GM20431 (cell line): ENCODE measurements around the gene NFE2L1.
"Not testable (repeated sequence)": the region's sequence is repeated elsewhere in the genome, so short reads cannot be mapped to it uniquely, and the experiment has no call there.

Experiments
- in situ Hi-C: fragments of 300-500 bp; cut with MseI, MboI; formaldehyde crosslinking; loops from one replicate; pipeline ENCODE4 v1.15.0; 2020; ENCODE audit warnings: low sequenced_read_pairs; ENCODE audit not compliant: unreplicated experiment

Gene NFE2L1

DNA sequence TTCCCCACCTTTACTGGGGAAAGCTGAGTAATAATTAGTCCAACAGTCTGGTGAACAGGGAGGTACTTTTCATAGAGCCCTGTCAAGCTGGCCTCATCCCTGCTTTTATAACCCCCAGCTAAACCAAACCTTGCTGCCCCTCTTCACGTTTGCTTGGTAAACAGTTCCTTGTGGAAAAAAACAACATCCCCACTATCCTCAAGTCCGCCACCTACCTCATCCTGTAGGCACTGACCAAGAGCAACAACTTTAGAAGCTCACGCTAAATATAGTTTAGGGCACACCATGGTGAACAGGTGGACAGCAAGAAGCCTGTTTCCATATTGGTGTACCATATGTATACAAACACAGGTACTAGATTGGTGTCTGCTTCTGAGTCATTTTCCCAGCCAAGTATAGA, 16.5 kb downstream of the NFE2L1 start:
- in situ Hi-C loops, result no loop called here

DNA sequence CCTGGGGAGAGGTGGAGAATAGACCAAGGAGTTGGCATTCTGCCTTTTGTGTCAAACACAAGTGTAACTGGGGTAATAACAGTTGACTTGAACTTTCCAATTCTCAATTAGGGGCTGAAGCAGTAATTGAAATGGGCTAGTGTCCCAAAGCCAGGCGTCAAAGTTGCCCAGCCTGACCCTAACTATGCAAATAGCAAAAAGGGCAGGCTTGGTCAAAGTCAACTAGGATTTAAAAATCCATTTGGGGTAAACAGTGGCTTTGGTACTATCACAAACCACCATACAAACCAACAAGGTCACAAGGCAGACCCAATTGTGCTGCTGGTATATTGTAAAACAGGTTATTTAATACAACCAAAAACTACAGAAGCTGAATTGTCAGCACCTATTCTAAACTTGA, 18.0 kb downstream of the NFE2L1 start:
- in situ Hi-C loops, result no loop called here

DNA sequence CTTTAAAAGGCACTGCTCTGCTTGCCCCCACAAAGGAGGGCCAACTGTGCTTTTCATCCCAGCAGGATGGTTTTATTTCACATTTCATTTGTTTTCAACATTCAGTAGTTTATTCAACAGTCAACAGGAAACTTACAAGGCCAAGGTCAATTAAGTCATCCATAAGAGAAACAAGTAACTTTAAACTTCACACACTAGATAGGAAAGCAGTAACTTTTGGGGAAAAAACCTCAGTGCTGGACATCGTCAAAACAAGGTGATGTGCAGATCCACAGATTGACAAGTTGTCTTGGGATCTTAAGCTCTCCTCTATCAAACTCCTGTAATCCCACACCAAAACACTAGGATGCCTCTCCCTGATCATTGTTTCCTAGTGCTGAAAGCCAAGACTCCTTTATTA, 18.5 kb downstream of the NFE2L1 start:
- in situ Hi-C loops, result no loop called here

DNA sequence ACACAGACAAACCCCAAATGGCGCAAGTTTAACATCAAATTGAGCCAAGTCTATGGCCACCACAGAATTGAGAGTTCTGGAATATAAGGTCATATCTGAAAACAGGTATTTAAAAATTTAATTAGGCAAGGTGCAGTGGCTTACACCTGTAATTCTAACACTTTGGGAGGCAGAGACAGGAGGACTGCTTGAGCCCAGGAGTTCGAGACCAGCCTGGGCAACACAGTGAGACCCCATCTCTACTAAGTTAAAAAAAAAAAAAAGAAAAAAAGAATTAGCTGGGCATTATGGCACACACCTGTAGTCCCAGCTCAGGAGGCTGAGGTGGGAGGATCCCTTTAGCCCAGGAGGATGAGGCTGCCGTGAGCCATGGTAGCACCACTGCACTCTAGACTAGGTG, 19.1 kb downstream of the NFE2L1 start:
- in situ Hi-C loops, result no loop called here

DNA sequence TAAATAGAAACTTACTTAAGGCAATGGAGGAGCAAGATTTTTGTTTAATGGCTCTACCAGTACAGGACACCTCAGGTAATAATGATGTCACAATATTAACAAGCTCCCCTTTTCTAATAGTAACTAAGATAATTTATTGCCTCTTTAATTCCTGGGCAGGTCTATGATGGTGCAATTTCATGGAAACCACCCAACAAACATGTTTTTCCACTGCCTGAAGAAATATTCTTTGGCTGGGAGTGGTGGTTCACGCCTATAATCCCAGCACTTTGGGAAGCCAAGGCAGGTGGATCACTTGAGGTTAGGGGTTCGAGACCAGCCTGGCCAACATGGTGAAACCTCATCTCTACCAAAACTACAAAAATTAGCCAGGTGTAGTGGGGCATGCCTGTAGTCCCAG, 19.6 kb downstream of the NFE2L1 start:
- in situ Hi-C loops, result not testable (repeated sequence)

DNA sequence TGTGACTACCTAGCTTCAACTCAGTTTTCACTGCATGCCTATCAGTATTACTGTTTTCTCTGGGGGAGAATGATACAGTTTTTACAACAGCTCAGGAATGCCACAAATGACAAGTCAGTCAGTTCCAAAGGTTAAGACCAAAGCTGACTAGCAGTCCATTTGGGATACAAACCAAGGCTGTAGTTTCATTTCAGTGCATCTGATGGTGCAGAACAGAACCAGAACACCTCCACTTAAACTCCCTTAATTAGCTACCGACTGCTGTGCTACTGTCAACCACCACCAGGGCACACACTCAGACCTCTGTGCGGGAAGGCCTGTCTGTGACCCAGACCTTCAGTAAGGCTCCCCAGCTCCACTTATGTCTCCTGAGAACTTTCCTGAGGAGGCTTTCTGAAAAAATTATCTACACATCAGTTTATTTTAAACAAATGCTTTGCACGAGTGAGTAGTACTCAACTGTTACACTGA, 20.4 kb downstream of the NFE2L1 start:
- in situ Hi-C loops, result no loop called here

DNA sequence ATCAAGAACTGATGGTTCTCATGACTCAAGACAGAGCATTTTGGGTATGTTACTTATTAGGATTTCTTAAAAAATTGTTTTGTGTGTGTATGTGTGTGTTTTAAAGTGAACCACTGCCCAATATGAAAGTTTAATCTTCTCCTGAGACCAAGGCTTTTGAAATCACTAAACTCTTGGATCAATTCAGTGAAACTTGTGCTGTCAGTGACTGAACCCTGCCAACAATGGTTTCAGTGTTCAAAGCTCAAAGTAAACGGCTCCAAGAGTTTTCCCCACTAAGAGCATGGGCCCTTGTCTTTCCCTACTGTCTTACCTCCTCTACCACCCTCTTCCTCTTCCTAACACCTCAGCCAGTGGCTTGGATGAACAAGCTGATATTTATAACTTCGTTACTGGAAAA, 22.0 kb downstream of the NFE2L1 start:
- in situ Hi-C loops, result loop anchor here (10.0 kb wide), 1 partner anchor 45 kb away; no protein-coding TSS in a partner anchor

DNA sequence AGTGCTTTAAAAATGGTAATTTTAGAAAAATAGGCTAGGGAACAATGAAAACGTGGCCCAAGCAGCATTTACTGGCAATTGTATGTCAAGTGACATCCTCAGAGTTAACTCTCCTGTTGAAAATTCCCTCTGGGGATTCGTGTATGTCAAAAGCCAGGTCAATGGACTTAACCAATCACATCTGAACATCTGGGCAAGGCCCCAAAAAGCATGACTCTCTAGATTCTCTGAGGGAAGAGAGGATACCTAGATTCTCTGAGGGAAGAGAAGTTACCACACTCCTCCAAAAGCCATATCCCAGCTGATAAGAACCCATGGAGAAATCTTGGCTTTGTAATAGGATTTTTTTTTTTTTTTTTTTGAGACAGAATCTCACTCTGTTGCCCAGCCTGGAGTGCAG, 23.5 kb downstream of the NFE2L1 start:
- in situ Hi-C loops, result loop anchor here (10.0 kb wide), 1 partner anchor 47 kb away; no protein-coding TSS in a partner anchor

DNA sequence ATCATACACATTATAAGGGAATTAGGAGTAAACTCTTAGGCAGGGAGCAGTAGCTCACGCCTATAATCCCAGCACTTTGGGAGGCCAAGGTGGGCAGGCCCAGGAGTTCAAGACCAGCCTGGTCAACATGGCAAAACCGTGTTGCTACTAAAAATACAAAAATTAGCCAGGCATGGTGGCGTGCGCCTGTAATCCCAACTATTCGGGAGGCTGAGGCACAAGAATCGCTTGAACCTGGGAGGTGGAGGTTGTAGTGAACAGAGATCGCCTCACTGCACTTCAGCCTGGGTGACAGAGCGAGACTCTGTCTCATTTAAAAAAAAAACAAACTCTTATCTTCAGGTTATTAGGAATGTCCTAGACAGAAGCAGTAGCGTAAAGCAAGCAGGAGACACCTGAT, 24.7 kb downstream of the NFE2L1 start:
- in situ Hi-C loops, result loop anchor here (10.0 kb wide), 1 partner anchor 48 kb away; no protein-coding TSS in a partner anchor

DNA sequence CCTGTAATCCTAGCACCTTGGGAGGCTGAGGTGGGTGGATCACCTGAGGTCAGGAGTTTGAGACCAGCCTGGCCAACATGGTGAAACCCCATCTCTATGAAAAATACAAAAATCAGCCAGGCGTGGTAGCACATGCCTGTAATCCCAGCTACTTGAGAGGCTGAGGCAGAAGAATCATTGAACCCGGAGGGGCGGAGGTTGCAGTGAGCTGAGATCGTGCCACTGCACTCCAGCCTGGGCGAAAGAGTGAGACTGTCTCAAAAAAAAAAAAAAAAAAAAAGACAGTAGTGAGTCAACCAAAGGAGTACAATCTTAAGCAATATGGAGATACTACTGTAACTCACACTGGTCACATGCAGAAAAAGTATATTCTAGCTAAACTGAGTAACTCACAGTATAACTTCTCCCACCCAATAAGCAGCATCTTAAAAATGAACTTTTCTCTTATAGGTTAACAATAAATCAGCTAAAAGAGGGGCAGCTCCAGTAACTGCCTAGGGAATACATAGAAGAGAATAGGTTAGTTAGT, 25.5 kb downstream of the NFE2L1 start:
- in situ Hi-C loops, result loop anchor here (10.0 kb wide), 1 partner anchor 49 kb away; no protein-coding TSS in a partner anchor

DNA sequence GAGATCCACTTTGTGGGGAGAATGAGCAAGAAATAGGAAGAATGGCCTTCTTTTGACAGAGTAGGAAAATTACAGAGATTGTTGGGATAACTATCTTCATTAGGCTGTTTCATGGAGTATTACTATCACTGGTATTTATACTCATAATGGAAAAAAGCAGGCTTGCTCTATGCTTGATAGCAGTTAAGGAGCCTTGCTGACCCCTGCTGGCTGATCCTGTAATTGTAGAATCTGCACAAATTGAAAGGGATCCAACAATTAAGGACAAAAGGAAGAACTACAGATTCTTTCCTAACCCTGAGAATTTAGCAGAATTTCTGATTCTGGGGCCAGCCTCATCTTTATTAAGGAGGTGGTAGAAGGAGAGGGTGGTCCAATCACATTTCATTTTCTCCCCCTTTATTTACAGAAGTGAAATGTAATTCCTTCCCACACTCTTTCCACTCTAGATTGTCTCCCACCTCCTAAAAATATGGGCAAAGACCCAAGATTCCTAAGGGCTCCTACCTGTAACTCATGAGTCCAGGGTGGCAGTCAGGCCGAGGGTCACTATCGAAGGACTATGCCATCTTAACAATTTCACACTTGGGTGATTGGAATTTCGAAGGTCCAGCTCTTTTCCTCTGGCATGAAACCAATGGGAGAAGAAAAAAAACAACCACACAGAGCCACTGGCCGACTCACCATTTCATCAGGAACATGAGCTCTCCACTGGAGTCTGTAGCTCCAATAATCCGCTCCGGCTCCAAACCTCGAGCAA, 26.3 kb downstream of the NFE2L1 start:
- in situ Hi-C loops, result loop anchor here (10.0 kb wide), 1 partner anchor 50 kb away; no protein-coding TSS in a partner anchor

DNA sequence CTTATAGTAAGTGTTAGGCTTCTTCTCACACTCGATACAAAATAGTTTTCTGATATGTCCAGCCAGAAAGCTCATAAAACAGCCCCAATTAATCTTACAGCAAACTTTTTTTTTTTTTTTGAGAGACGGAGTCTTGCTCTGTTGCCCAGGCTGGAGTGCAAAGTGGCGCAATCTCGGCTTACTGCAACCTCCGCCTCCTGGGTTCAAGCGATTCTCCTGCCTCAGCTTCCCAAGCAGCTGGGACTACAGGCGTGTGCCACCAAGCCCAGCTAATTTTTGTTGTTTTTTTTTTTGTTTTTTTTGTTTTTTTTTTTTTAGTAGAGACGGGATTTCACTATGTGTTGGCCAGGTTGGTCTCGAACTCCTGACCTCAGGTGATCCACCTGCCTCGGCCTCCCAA, 29.0 kb downstream of the NFE2L1 start:
- in situ Hi-C loops, result loop anchor here (10.0 kb wide), 1 partner anchor 52 kb away; no protein-coding TSS in a partner anchor

DNA sequence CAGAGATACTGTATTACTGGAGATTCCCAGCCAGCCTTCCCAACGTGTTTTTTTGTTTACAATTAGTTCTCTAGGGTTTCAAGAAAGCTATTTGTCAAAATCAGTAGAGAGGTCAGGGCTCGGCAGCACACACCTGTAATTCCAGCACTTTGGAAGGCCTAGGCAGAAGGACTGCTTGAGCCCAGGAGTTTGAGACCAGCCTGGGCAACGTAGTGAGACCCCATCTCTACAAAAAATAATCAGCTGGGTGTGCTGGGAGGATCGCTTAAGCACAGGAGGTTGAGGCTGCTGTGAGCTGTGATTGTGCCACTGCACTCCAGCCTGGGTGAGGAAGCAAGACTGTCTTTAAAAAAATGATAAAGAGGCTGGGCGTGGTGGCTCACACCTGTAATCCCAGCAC, 33.7 kb downstream of the NFE2L1 start:
- in situ Hi-C loops, result no loop called here

DNA sequence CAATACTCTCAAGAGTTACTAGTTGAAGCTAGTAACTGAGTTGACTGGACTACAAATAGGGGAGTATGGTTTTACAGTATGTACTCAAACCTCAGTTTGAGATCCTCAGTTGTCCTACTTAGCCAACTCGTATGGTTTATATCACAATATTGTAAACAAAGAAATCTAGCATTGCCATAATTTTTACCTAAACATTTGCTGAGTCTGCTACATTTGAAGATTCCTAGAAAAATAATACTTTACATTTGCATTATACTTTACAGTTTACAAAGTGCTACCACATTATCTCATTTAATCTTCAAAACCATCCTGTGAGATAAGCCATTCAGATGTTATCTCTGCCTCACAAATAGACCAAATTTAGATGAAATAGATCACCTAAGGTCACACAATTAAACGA, 36.8 kb downstream of the NFE2L1 start:
- in situ Hi-C loops, result no loop called here

DNA sequence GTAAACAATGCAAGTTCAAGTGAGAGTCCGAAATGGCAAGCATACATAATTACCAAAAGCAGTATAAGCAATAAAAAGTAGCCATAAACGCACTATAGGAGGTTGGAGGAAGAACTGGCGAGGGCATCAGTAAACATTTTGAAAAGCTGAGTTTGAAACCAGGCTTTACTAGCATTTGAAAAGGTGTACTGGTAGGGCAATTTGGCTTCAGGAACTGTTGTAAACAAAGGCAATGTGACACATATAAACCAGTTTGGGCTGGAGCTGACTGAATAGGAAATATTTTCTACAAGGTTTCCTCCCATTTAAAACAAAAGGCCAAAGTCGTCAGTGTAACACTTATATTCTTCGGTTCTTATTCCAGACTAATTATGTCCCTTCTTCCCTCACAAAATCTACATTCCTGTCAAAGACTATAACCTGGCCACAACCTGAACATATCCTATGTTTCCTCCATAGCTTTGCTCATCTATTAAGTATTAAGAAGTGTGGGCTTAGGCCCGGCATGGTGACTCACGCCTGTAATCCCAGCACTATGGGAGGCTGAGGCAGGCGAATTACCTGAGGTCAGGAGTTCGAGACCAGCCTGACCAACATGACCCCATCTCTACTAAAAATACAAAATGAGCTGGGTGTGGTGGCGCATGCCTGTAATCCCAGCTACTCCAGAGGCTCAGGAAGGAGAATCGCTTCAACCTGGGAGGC, 45.3 kb downstream of the NFE2L1 start:
- in situ Hi-C loops, result no loop called here

DNA sequence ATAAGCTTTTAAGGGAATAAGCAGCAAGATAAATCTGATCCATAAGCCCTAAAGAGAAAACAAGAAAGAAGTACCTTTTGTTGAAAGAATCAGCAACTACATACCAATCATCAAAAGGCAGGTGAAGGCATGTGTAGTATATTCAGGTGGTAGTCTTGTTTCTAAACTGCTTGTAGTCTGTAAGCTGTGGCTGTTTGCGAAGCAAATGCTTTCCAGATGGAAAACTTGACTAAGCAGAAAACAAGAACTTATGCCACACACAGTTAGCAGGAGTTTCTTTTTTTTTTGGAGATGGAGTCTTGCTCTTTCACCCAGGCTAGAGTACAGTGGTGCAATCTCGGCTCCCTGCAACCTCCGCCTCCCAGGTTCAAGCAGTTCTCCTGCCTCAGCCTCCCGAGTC, 47.5 kb downstream of the NFE2L1 start:
- in situ Hi-C loops, result no loop called here

DNA sequence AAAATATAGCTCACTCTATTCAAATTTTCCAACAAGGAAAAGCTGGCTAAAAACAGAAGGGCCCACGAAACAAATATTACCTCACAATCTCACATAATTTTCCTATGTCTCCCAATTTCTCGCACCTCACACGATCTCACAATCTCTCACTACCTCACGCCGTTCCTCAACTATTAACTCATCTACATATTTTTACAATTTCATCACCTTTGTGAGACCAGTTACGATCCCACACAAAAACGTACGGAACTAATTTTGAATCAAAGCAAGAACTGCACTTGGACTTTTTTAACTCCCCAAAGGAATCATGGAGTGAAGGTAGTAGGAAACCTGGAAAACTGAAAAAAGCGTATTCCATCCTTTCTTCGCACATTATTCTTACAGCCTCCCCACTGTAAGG, 52.0 kb downstream of the NFE2L1 start:
- in situ Hi-C loops, result no loop called here

DNA sequence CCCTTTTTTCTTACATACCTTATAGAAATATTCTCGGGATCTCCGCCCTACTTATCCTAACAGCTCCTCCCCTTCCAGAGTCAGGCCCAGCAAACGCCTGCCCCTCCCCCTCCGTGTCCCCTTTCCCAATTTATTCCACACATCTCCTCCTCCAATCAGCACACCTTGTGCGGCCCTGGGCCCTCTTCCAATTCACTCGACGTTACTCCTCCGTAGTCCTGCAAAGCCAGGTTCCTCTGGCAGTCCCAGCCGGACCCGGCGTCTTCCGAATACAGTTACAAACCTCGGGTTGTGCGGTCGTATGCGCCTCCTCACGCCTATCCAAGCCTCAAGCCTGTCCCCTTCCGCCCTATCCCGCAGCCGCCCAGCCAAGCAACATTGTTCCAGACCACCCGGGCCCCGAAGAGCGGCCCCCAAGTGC, 52.4 kb downstream of the NFE2L1 start:
- in situ Hi-C loops, result no loop called here

DNA sequence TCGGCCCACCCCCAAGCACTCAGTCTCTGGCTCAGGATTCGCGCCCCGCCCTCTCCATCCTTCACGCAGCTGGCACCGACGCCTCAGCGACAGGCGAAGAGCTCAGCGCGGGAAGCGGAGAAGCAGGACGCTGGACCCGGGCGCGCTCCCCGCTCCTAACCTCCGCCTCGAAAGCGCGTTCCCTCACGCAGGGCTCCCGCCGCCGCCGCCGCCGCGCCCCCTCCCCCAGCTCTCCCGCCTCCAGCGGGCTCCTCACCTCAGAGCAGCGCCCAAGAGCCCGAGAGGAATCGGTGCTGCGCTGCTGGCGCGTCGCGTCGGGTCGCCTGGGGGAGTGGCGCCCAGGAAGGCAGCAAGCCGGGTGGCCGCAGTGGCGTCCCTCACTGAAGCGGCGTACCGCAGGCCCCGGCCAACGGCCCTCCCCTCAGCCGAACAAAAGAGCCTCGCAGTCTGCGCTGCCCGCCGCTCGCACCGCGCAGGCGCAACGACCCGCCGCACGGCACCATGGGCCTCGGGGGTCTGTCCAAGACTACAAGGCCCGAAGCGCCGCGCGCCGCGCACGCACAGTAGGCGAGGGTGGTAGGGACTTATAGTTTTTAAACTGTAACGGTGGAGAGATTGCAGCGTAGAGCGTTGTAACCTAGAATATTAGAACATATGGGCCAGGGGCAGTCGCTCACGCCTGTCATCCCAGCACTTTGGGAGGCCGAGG, 53.0 kb downstream of the NFE2L1 start, which contains the start of gene CBX1:
Gene CBX1 (minus strand): TSS at position 467 of the 709 bp plus-strand sequence. CDS start 24,474 bp downstream, outside the sequence.
- in situ Hi-C loops, result no loop called here

DNA sequence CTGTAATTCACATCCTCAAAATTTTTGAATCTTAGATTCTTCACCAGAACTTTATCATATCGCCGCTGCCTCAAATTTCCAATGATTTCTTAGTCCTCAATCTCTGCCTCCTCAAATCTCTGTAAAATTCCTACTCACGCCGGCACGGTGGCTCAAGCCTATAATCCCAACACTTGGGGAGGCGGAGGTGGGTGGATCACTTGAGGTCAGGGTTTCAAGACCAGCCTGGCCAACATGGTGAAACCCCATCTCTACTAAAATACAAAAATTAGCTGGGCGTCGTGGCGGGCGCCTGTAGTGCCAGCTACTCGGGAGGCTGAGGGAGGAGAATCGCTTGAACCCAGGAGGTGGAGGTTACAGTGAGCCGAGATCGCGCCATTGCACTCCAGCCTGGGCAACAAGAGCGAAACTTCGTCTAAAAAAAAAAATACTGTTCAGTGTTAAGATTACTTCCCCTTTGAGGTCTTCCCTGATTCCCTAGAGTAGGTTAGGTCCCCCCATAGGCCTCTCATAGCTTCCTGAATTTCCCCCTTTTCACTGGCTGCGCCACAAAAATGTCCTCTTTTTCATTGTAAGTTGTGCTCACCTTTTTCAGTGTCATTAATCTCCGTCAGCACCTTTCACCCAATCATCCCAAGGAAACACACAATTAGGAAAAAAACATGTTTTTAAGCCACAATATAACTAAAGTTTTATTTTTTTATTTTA, 54.0 kb downstream of the NFE2L1 start:
- in situ Hi-C loops, result no loop called here
